Kidney epithelial cell (primary cell): ENCODE results near the gene CDKAL1. TPM values are rescaled to one million over a fixed set of nuclear protein-coding genes. Genes with fewer than 3 reads are reported as not detected.

Experiments
- DNase-seq: peaks from one replicate; pipeline ENCODE4 v3.0.0-alpha.2; 2010; ENCODE audit warnings: low read depth
- H3K27me3 ChIP-seq: 2 replicates; pipeline ENCODE4 v1.6.0; 2011; ENCODE audit warnings: low read length; ENCODE audit not compliant: control insufficient read depth, insufficient read depth
- H3K36me3 ChIP-seq: 2 replicates; pipeline ENCODE4 v1.5.1; 2011; ENCODE audit warnings: low read length; ENCODE audit not compliant: control insufficient read depth, insufficient read depth
- H3K4me3 ChIP-seq: 2 replicates; pipeline ENCODE4 v1.5.1; 2011; ENCODE audit warnings: low read depth, mild to moderate bottlenecking, control low read depth, low read length
- CTCF ChIP-seq: IDR thresholded peaks from 2 replicates; pipeline ENCODE4 v1.5.1; 2011; ENCODE audit warnings: mild to moderate bottlenecking, moderate library complexity, low read length, control low read depth, inconsistent platforms; ENCODE audit not compliant: insufficient read depth, poor library complexity, severe bottlenecking
- total RNA-seq: library from RNA; depleted of rRNA; stranded (reverse); fragments of >200 nt; gene quantifications from 2 replicates; pipeline ENCODE4 v1.2.3, GENCODE V29; 2015

CDKAL1 gene
- total RNA-seq, 1 donor from 2014 or later = 15.0 TPM

DNA sequence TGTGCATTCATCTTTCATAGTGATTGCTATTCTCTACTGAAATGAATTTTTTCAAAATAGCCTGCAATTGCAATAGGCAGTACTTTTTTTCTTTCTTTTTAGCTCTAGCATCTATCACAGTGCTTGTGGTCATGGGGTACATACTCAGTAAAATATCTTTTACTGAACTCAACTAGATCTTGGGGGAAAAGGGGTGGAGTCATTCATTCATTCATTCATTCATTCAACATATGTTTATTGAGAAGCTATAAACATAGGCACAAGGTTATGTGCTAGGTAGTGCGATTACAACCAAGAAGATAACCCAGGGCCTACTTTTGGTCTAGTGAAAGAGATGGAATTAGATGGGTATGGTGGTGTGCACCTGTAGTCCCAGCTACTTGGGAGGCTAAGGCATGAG, 1.4 kb upstream of the CDKAL1 start:
- no peak for TF ChIP-seq CTCF
- Histone ChIP-seq H3K36me3 (no peaks in the 10 kb centered on the region), H3K4me3 (no peak overlapping the region), H3K27me3 (no peaks in the 10 kb centered on the region)
- DNase-seq = no peak

GRCh38 chr6:20533746-20534294, 437 bp upstream of the CDKAL1 start:
- Histone ChIP-seq H3K4me3 (peak overlapping the region; percentile 95), H3K27me3 (no peaks in the 10 kb centered on the region), H3K36me3 (no peaks in the 10 kb centered on the region)
- DNase-seq = no peak
- TF ChIP-seq CTCF = no peak

GRCh38 chr6:20538131-20538662, 3.9 kb downstream of the CDKAL1 start:
- H3K4me3 ChIP-seq = no peak overlapping the region
- TF ChIP-seq CTCF = no peak
- no peaks in the 10 kb centered on the region for H3K36me3 ChIP-seq
- DNase-seq = no peak
- no peaks in the 10 kb centered on the region for H3K27me3 ChIP-seq

GRCh38 chr6:20538907-20539306, 4.7 kb downstream of the CDKAL1 start:
- H3K27me3 ChIP-seq = no peaks in the 10 kb centered on the region
- TF ChIP-seq CTCF = no peak
- H3K36me3 ChIP-seq = no peaks in the 10 kb centered on the region
- H3K4me3 ChIP-seq = no peak overlapping the region
- DNase-seq = no peak

DNA sequence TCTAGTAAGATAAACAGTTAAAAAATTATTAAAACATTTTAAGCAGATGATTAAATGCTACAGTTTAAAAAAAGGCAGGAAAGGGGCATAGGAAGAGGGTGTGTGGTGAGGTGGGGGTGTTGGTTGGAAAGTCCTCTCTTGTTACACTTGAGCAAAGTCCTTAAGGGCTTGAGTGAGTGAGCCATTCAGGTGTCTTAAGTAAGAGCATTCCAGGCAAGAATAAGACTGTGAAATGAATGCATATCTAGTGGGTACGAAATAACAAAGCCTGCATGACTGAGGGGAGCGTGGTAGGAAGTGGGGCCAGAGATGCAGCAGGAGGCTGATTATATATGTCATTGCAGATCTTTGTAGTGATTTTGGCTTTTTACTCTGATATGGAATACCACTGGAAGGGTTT, 5.1 kb downstream of the CDKAL1 start:
- no peak for TF ChIP-seq CTCF
- DNase-seq = no peak
- H3K4me3 ChIP-seq = no peak overlapping the region
- no peaks in the 10 kb centered on the region for H3K36me3 ChIP-seq
- H3K27me3 ChIP-seq = no peaks in the 10 kb centered on the region

DNA sequence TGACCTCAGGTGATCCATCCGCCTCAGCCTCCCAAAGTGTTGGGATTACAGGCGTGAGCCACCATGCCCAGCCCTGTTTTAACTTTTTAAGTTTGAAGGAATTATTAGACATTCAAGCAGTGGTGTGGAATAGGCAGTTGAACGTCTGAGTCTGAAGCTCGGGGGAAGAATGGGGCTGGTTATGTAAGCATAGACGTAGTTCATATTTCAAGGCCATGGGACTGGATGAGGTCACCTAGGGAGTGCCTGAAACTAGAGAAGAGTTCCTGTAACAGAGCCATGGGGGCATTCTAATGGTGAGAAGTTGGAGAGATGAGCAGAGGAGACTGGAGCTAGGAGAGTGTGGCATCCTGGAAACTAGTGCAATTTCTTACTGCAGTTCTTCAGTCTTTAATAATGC, 6.4 kb downstream of the CDKAL1 start:
- H3K36me3 ChIP-seq = no peaks in the 10 kb centered on the region
- DNase-seq = no peak
- no peak for TF ChIP-seq CTCF
- H3K4me3 ChIP-seq = no peak overlapping the region
- H3K27me3 ChIP-seq = no peaks in the 10 kb centered on the region
